CD4-positive, alpha-beta T cell (primary cell): ENCODE results near the gene SSTR5. TPM values are rescaled to one million over a fixed set of nuclear protein-coding genes. Genes with fewer than 3 reads are reported as not detected.

ENCODE experiments used
- ATAC-seq: fragments of 200-7000 bp; cut with Tn5 transposase; one replicate; pipeline ENCODE4 v1.10.0; 2022; ENCODE audit warnings: mild to moderate bottlenecking; ENCODE audit not compliant: poor library complexity
- CTCF ChIA-PET: fragments of 350-600 bp; sonication (Branson Sonifier 250); formaldehyde crosslinking; loops from one replicate; lab custom pipeline; 2021; ENCODE audit warnings: antibody characterized with exemption, inconsistent platforms; lab: Charles Lee
- POLR2A ChIA-PET: fragments of 350-600 bp; sonication (Branson Sonifier 250); formaldehyde crosslinking; loops from one replicate; lab custom pipeline; 2021; ENCODE audit warnings: antibody characterized with exemption, inconsistent platforms; lab: Charles Lee
- DNase-seq, 14 experiments: peaks; one replicate each; pipeline ENCODE4 v3.0.0-alpha.2; 2013 to 2020; ENCODE audit warnings: mixed read lengths in 2 of 14
- H3K27ac ChIP-seq, 2 donors: one replicate each; pipeline versions ENCODE4 v1.5.1 to v1.7.0; 2013; ENCODE audit warnings: low read length in 2 of 2, low read depth in 1 of 2, mild to moderate bottlenecking in 1 of 2
- H3K27me3 ChIP-seq, 2 experiments: 1 replicate in 1 of 2; 2 replicates in 1 of 2; pipeline versions ENCODE4 v1.6.1 to v1.7.0; 2013; ENCODE audit warnings: low read length in 2 of 2, control low read depth in 1 of 2, mild to moderate bottlenecking in 1 of 2, moderate library complexity in 1 of 2; ENCODE audit not compliant: insufficient read depth in 2 of 2, control insufficient read depth in 1 of 2
- H3K36me3 ChIP-seq: one replicate; pipeline ENCODE4 v1.6.1; 2013; ENCODE audit warnings: low read length, control low read depth; ENCODE audit not compliant: insufficient read depth
- H3K4me1 ChIP-seq: one replicate; pipeline ENCODE4 v1.6.1; 2013; ENCODE audit warnings: low read length, control low read depth; ENCODE audit not compliant: insufficient read depth
- H3K4me3 ChIP-seq: one replicate; pipeline ENCODE4 v1.5.1; 2013; ENCODE audit warnings: mild to moderate bottlenecking, low read length, moderate library complexity
- H3K9me3 ChIP-seq, 2 experiments: 1 replicate in 1 of 2; 2 replicates in 1 of 2; pipeline versions ENCODE4 v1.6.1 to v1.7.0; 2013; ENCODE audit warnings: low read length in 2 of 2, mild to moderate bottlenecking in 2 of 2, control low read depth in 1 of 2, moderate library complexity in 1 of 2; ENCODE audit not compliant: control insufficient read depth in 1 of 2, insufficient read depth in 1 of 2
- H3K27ac Mint-ChIP-seq: one replicate; pipeline ENCODE4 v1.8.0; 2020; ENCODE audit warnings: mixed read lengths
- H3K27me3 Mint-ChIP-seq: one replicate; pipeline ENCODE4 v1.8.0; 2021; ENCODE audit warnings: mixed read lengths
- H3K36me3 Mint-ChIP-seq: one replicate; pipeline ENCODE4 v1.8.0; 2021; ENCODE audit warnings: low read depth, mixed read lengths
- H3K4me1 Mint-ChIP-seq: one replicate; pipeline ENCODE4 v1.8.0; 2021; ENCODE audit warnings: low read depth, mixed read lengths
- H3K4me3 Mint-ChIP-seq: one replicate; pipeline ENCODE4 v1.8.0; 2020; ENCODE audit warnings: mild to moderate bottlenecking, mixed read lengths
- H3K9me3 Mint-ChIP-seq: one replicate; pipeline ENCODE4 v1.8.0; 2020; ENCODE audit warnings: mixed read lengths
- CTCF ChIP-seq: fragments of 200-600 bp; IDR thresholded peaks from one replicate; pipeline ENCODE4 v1.8.0; 2022; ENCODE audit warnings: antibody characterized with exemption, mild to moderate bottlenecking
- intact Hi-C, 2 experiments: fragments of 100-400 bp; cut with DNase I in 1 of 2; cut with micrococcal nuclease in 1 of 2; formaldehyde crosslinking; loops; one replicate each; pipeline versions ENCODE4 v1.15.1 to v1.9.0; 2023 to 2025; cut with DNase I, micrococcal nuclease
- total RNA-seq, 174 experiments: library from RNA in 2 of 174; stranded (reverse) in 2 of 174; gene quantifications; one replicate each; pipeline ENCODE4 v1.2.3 and lab custom pipeline; 2021 to 2026

The SSTR5 gene
- total RNA-seq, 2 experiments from 2014 or later = not detected

- Mint-ChIP-seq H3K27me3 (peaks cover 4% of the 10 kb centered on the region), H3K9me3 (no peaks in the 10 kb centered on the region), H3K4me3 (no peak overlapping the region), H3K4me1 (no peaks in the 10 kb centered on the region), H3K27ac (no peak overlapping the region), H3K36me3 (no peaks in the 10 kb centered on the region)
- Histone ChIP-seq H3K36me3 (no peaks in the 10 kb centered on the region), H3K27me3 (peaks cover 0 to 8% of the 10 kb centered on the region in 2 experiments), H3K27ac (no peak overlapping the region), H3K9me3 (peaks cover 0 to 17% of the 10 kb centered on the region in 2 experiments), H3K4me3 (no peak overlapping the region), H3K4me1 (no peaks in the 10 kb centered on the region)
- TF ChIP-seq CTCF = no peak
- POLR2A ChIA-PET = no interaction called here
- DNase-seq (no peak), ATAC-seq (no peak)
- intact Hi-C loops = no loop called here
- CTCF ChIA-PET = no interaction called here
Measured at GRCh38 chr16:1028056-1028455, 44.5 kb upstream of the SSTR5 start.

GRCh38 chr16:1028524-1029258, 43.9 kb upstream of the SSTR5 start:
- intact Hi-C loops = no loop called here
- Histone ChIP-seq H3K36me3 (no peaks in the 10 kb centered on the region), H3K4me3 (no peak overlapping the region), H3K27ac (no peak overlapping the region), H3K9me3 (peaks cover 0 to 22% of the 10 kb centered on the region in 2 experiments), H3K4me1 (no peaks in the 10 kb centered on the region), H3K27me3 (peaks cover 0 to 8% of the 10 kb centered on the region in 2 experiments)
- Mint-ChIP-seq H3K27me3 (peaks cover 4% of the 10 kb centered on the region), H3K9me3 (no peaks in the 10 kb centered on the region), H3K27ac (no peak overlapping the region), H3K4me3 (no peak overlapping the region), H3K4me1 (no peaks in the 10 kb centered on the region), H3K36me3 (no peaks in the 10 kb centered on the region)
- ChIA-PET CTCF (no interaction called here), POLR2A (no interaction called here)
- TF ChIP-seq CTCF = no peak
- DNase-seq (no peak), ATAC-seq (no peak)

- peaks cover 4% of the 10 kb centered on the region for H3K27me3 Mint-ChIP-seq
- no peak overlapping the region for H3K4me3 Mint-ChIP-seq
- Histone ChIP-seq H3K27ac (no peak overlapping the region), H3K27me3 (peaks cover 0 to 8% of the 10 kb centered on the region in 2 experiments), H3K36me3 (no peaks in the 10 kb centered on the region), H3K9me3 (peaks cover 0 to 26% of the 10 kb centered on the region in 2 experiments), H3K4me1 (no peaks in the 10 kb centered on the region), H3K4me3 (no peak overlapping the region)
- POLR2A ChIA-PET = no interaction called here
- H3K4me1 Mint-ChIP-seq = no peaks in the 10 kb centered on the region
- CTCF ChIA-PET = interaction anchor here (0.6 kb wide), 1 partner anchor 61 kb away, joined by 3 read pairs; no protein-coding TSS in a partner anchor
- H3K36me3 Mint-ChIP-seq = no peaks in the 10 kb centered on the region
- no peak for TF ChIP-seq CTCF
- H3K27ac Mint-ChIP-seq = no peak overlapping the region
- H3K9me3 Mint-ChIP-seq = no peaks in the 10 kb centered on the region
- ATAC-seq (no peak), DNase-seq (no peak)
- intact Hi-C loops = no loop called here
Measured at GRCh38 chr16:1029259-1029545, 43.3 kb upstream of the SSTR5 start.
